Measurements from ENCODE around the gene GPR160.

- TF ChIP-seq, protein P1, sequence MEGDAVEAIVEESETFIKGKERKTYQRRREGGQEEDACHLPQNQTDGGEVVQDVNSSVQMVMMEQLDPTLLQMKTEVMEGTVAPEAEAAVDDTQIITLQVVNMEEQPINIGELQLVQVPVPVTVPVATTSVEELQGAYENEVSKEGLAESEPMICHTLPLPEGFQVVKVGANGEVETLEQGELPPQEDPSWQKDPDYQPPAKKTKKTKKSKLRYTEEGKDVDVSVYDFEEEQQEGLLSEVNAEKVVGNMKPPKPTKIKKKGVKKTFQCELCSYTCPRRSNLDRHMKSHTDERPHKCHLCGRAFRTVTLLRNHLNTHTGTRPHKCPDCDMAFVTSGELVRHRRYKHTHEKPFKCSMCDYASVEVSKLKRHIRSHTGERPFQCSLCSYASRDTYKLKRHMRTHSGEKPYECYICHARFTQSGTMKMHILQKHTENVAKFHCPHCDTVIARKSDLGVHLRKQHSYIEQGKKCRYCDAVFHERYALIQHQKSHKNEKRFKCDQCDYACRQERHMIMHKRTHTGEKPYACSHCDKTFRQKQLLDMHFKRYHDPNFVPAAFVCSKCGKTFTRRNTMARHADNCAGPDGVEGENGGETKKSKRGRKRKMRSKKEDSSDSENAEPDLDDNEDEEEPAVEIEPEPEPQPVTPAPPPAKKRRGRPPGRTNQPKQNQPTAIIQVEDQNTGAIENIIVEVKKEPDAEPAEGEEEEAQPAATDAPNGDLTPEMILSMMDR (IDR thresholded peaks at IDR 0.05; ENCODE audit: poor library complexity, severe bottlenecking): no peak
- no peak for TF ChIP-seq TAF1 (IDR thresholded peaks at IDR 0.05; ENCODE audit: low read depth)
- no peak for TF ChIP-seq POLR2AphosphoS5 (IDR thresholded peaks at IDR 0.05)
- TF ChIP-seq RAD21 (conservative IDR thresholded peaks at IDR 0.05): no peak
Observed at GRCh38 chr3:170046269-170047132, 8.7 kb downstream of the GPR160 start.
